ENCODE measurements around the gene ROBO1.

ROBO1 gene

GRCh38 chr3:79436387-79436786 is 331.4 kb downstream of the ROBO1 start:
- no peak for DNase-seq

- no peak for DNase-seq
Measured at GRCh38 chr3:79427081-79427480, 340.7 kb downstream of the ROBO1 start.

GRCh38 chr3:79424811-79425210 is 343.0 kb downstream of the ROBO1 start:
- no peak for DNase-seq

GRCh38 chr3:79423417-79423816 is 344.4 kb downstream of the ROBO1 start:
- no peak for DNase-seq

GRCh38 chr3:79421273-79421672 is 346.5 kb downstream of the ROBO1 start:
- DNase-seq = no peak

GRCh38 chr3:79418855-79419621 is 348.8 kb downstream of the ROBO1 start:
- DNase-seq = no peak

GRCh38 chr3:79415356-79415755 is 352.4 kb downstream of the ROBO1 start:
- no peak for DNase-seq

- DNase-seq = no peak
Measured at GRCh38 chr3:79414806-79415205, 353.0 kb downstream of the ROBO1 start.

GRCh38 chr3:79414035-79414434 is 353.8 kb downstream of the ROBO1 start:
- DNase-seq = no peak

- no peak for DNase-seq
Measured at GRCh38 chr3:79412537-79412936, 355.3 kb downstream of the ROBO1 start.

- DNase-seq = no peak
Measured at GRCh38 chr3:79410617-79411016, 357.2 kb downstream of the ROBO1 start.

GRCh38 chr3:79410136-79410535 is 357.7 kb downstream of the ROBO1 start:
- DNase-seq = no peak

GRCh38 chr3:79406175-79406574 is 361.6 kb downstream of the ROBO1 start:
- DNase-seq = no peak

GRCh38 chr3:79405183-79405582 is 362.6 kb downstream of the ROBO1 start:
- DNase-seq = no peak

GRCh38 chr3:79396595-79396994 is 371.2 kb downstream of the ROBO1 start:
- no peak for DNase-seq

- DNase-seq = no peak
Measured at GRCh38 chr3:79392479-79392878, 375.3 kb downstream of the ROBO1 start.

GRCh38 chr3:79390352-79390751 is 377.4 kb downstream of the ROBO1 start:
- no peak for DNase-seq

GRCh38 chr3:79385211-79385610 is 382.6 kb downstream of the ROBO1 start:
- no peak for DNase-seq

GRCh38 chr3:79383402-79384012 is 384.3 kb downstream of the ROBO1 start:
- DNase-seq = no peak

- DNase-seq = no peak
Measured at GRCh38 chr3:79380581-79380980, 387.2 kb downstream of the ROBO1 start.

- DNase-seq = no peak
Measured at GRCh38 chr3:79378064-79378463, 389.7 kb downstream of the ROBO1 start.

GRCh38 chr3:79369306-79369705 is 398.5 kb downstream of the ROBO1 start:
- DNase-seq = no peak

GRCh38 chr3:79368403-79368802 is 399.4 kb downstream of the ROBO1 start:
- DNase-seq = no peak

GRCh38 chr3:79367803-79368202 is 400.0 kb downstream of the ROBO1 start:
- no peak for DNase-seq

GRCh38 chr3:79367066-79367465 is 400.7 kb downstream of the ROBO1 start:
- DNase-seq = no peak
